ENCODE data around the gene LIPG.

LIPG gene

DNA sequence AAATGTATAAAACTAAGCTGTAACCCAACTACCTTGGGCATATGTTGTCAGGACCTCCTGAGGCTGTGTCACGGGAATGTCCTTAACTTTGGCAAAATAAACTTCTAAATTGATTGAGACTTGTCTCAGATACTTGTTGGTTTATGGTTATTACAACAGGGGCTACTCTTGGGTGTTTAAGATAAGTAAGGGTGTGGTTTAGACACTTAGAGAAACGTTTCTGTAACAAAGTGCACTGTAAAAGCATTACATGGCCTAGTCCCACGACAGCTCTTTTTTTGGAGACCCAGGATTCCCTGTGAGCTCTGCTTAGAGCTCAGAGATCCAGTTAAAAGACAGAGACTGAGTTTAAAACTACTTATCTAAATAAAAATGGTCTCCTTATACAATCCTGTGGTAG lies 32.3 kb upstream of the LIPG start:
- no peak for DNase-seq (ENCODE audit: low spot score)
- TF ChIP-seq, protein P1, sequence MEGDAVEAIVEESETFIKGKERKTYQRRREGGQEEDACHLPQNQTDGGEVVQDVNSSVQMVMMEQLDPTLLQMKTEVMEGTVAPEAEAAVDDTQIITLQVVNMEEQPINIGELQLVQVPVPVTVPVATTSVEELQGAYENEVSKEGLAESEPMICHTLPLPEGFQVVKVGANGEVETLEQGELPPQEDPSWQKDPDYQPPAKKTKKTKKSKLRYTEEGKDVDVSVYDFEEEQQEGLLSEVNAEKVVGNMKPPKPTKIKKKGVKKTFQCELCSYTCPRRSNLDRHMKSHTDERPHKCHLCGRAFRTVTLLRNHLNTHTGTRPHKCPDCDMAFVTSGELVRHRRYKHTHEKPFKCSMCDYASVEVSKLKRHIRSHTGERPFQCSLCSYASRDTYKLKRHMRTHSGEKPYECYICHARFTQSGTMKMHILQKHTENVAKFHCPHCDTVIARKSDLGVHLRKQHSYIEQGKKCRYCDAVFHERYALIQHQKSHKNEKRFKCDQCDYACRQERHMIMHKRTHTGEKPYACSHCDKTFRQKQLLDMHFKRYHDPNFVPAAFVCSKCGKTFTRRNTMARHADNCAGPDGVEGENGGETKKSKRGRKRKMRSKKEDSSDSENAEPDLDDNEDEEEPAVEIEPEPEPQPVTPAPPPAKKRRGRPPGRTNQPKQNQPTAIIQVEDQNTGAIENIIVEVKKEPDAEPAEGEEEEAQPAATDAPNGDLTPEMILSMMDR (IDR thresholded peaks at IDR 0.05; ENCODE audit: borderline replicate concordance, control extremely low read depth, extremely low read depth, insufficient read depth, missing control alignments): no peak
- in situ Hi-C loops (cut with MboI; ENCODE audit: low sequenced_read_pairs, unreplicated experiment): no loop called here

DNA sequence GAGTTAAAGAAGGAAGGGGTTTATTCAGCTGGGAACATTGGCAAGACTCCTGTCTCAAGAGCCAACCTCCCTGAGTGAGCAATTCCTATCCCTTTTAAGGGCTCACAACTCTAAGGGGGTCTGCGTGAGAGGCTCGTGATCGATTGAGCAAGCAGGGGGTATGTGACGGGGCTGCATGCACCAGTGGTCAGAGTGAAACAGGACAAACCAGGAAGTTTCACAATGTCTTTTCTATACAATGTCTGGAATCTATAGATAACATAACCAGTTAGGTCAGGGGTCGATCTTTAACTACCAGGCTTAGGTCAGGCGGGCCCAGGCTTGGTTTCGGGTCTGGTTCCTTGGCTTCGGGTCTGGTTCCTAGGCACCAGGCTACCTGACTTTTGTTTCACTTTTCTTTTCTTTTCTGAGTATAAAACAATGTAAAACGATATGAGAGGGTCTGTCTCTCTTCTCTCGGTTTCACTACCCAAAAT lies 30.1 kb upstream of the LIPG start:
- DNase-seq (ENCODE audit: low spot score): no peak
- TF ChIP-seq, protein P1 (IDR thresholded peaks at IDR 0.05; ENCODE audit: borderline replicate concordance, control extremely low read depth, extremely low read depth, insufficient read depth, missing control alignments): no peak
- in situ Hi-C loops (cut with MboI; ENCODE audit: low sequenced_read_pairs, unreplicated experiment): no loop called here

DNA sequence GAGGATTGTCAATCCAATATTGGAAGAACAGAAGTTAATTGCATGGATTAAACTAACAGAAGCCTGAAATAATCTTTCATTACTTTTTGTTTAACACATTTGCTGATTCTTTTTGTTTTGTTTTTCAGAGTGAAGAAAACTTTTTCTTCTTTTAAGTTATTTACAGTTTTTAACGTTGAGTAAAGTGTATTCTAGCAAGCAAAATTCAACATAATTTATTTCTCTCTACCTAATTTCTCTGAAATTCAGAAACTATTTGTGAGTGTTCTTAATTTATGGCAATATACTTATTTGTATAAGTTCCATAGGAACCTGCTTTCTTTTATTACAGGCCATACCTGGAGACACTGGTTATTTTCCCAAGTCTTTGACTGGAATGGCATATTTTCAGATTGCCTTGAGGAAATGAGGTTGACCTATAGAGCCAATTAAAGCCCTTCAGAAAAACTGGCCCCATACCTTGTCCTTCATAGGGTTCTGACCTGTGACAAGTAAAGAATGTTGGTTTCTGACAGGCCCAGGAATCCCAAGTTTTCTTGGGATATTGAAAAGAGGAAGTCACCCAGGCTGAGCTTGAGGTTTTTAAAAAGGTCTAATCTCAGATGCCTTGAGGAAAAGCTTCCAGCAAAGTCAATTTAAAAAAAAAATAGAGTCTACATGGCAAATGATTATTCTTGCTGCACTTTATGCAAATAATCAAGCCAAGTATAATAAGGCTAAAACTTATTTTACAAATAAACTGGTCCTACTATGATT lies 26.8 kb upstream of the LIPG start:
- DNase-seq (ENCODE audit: low spot score): no peak
- TF ChIP-seq, protein P1 (IDR thresholded peaks at IDR 0.05; ENCODE audit: borderline replicate concordance, control extremely low read depth, extremely low read depth, insufficient read depth, missing control alignments): no peak
- in situ Hi-C loops (cut with MboI; ENCODE audit: low sequenced_read_pairs, unreplicated experiment): no loop called here

DNA sequence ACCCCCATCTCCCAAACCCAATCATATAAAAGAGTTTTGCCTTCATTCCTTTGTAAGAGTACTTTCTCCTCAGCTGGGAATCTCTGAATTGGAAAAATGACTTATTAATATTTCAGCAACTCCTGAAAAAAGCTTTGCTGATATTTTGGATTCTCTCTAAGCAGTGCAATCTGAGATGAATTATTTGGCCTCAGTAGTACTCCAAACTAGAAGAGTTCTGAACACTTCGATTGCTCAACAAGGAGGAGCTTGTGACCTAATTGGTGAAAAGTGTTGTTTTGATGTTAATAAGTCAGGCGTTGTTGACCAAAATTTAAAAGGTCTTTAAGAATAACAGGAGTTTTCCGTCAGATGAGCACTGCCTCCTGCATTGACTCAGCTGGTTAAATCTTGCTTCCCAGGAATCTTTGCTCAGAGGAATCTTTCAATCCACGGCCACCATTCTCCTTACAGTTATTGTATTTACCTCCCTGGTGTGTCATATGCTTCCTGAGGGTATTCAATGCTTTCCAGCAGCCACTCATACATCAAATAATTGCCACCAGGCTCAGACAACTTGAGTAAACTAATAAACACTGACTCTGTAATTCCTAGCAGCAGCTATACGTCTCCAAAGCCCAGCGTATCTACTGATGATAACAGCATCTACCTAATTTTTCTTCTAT lies 24.5 kb upstream of the LIPG start:
- in situ Hi-C loops (cut with MboI; ENCODE audit: low sequenced_read_pairs, unreplicated experiment): no loop called here
- no peak for DNase-seq (ENCODE audit: low spot score)
- TF ChIP-seq, protein P1 (IDR thresholded peaks at IDR 0.05; ENCODE audit: borderline replicate concordance, control extremely low read depth, extremely low read depth, insufficient read depth, missing control alignments): no peak

DNA sequence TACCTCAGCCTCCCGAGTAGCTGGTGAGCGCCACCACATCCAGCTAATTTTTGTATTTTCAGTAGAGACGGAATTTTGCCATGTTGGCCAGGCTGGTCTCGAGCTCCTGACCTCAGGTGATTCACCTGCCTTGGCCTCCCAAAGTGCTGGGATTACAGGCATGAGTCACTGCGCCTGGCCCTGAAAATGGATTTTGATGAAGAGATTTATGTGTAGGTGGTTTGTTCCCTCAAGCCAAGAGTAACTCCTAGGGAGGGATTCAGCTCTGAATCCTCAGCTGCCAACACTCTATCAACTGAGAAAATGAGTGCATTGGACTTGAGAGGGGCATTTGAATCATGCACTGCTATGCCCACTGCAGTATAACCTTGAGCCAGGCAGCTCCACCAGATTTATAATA lies 17.5 kb upstream of the LIPG start:
- no peak for DNase-seq (ENCODE audit: low spot score)
- TF ChIP-seq, protein P1 (IDR thresholded peaks at IDR 0.05; ENCODE audit: borderline replicate concordance, control extremely low read depth, extremely low read depth, insufficient read depth, missing control alignments): no peak
- in situ Hi-C loops (cut with MboI; ENCODE audit: low sequenced_read_pairs, unreplicated experiment): no loop called here

DNA sequence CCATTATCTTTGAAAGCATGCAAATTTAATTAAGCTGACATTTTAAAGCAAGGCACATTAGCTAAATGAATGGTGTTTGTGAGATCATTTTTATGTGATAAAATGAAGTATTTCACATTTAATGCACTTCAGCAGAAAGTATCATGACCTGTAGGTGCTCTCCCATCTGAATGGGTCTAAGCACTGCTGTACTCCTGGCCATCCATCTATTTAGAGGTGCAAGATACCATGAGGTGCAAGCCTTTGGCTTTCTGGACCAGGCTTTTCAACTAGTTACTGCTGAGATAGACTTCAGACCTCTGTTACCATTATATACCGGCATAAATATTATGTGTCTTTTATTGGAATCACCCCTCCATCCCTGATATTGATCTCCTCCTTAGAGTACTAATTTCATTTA lies 15.6 kb upstream of the LIPG start:
- TF ChIP-seq, protein P1 (IDR thresholded peaks at IDR 0.05; ENCODE audit: borderline replicate concordance, control extremely low read depth, extremely low read depth, insufficient read depth, missing control alignments): no peak
- in situ Hi-C loops (cut with MboI; ENCODE audit: low sequenced_read_pairs, unreplicated experiment): no loop called here
- no peak for DNase-seq (ENCODE audit: low spot score)
